Right lobe of liver (tissue), 6 donors: ENCODE measurements around the gene TBXT. TPM values are rescaled to one million over a fixed set of nuclear protein-coding genes. Genes with fewer than 3 reads are reported as not detected.

ENCODE experiments used
- ATAC-seq, 4 donors: fragments of 200-7000 bp; cut with Tn5 transposase; one replicate each; pipeline ENCODE4 v1.9.1; 2020; ENCODE audit warnings: mild to moderate bottlenecking in 4 of 4, moderate library complexity in 4 of 4
- DNase-seq, 3 donors: peaks; one replicate each; pipeline ENCODE4 v3.0.0-alpha.2; 2020
- H3K27ac ChIP-seq, 3 donors: fragments of 200-600 bp; one replicate each; pipeline ENCODE4 v1.8.0; 2022
- H3K27me3 ChIP-seq, 2 donors: fragments of 200-600 bp; one replicate each; pipeline ENCODE4 v1.8.0; 2022
- H3K36me3 ChIP-seq, 4 donors: fragments of 200-600 bp; sonication (generic) in 1 of 4; one replicate each; pipeline versions ENCODE4 v1.5.1 to v1.8.0; 2017 to 2022; ENCODE audit warnings: control low read depth in 1 of 4
- H3K4me1 ChIP-seq, 4 donors: fragments of 200-600 bp; sonication (generic) in 1 of 4; one replicate each; pipeline versions ENCODE4 v1.5.1 to v1.8.0; 2017 to 2022; ENCODE audit warnings: control low read depth in 1 of 4
- H3K4me3 ChIP-seq, 3 donors: fragments of 200-600 bp; one replicate each; pipeline ENCODE4 v1.8.0; 2022
- H3K9me3 ChIP-seq, 4 donors: fragments of 200-600 bp; sonication (generic) in 1 of 4; one replicate each; pipeline versions ENCODE4 v1.5.1 to v1.8.0; 2017 to 2022; ENCODE audit warnings: control low read depth in 1 of 4
- POLR2A ChIP-seq: fragments of 450-650 bp; IDR thresholded peaks from one replicate; pipeline ENCODE4 v1.6.1; 2017; ENCODE audit warnings: antibody characterized with exemption, mild to moderate bottlenecking
- WGBS: methylation state at CpG from one replicate; pipeline ENCODE4 v1.1.6; 2018; ENCODE audit warnings: low coverage, low lambda C conversion rate; ENCODE audit not compliant: insufficient coverage; ENCODE audit errors: missing lambda C conversion rate; 5-methylcytosine and 5-hydroxymethylcytosine counted together
- intact Hi-C, 2 donors: fragments of 100-400 bp; cut with DNase I; formaldehyde crosslinking; loops; one replicate each; pipeline versions ENCODE4 v1.11.2 to v1.14.1; 2022
- total RNA-seq, 6 experiments: library from RNA; depleted of rRNA in 2 of 6; stranded (reverse); fragments of >200 nt in 2 of 6; fragmentation: NEBNext Ultra II Directional in 3 of 6; extraction: Animal tissue kit (Norgen Biotek cat#: 25700) in 3 of 6; gene quantifications; one replicate each; pipeline versions ENCODE4 v1.1.0 to v1.2.4, GENCODE V29; 2016 to 2023
- TF ChIP-seq, protein P1 (sequence below), 4 donors: fragments of 200-600 bp in 3 of 4; fragments of 450-650 bp in 1 of 4; IDR thresholded peaks; one replicate each; pipeline versions ENCODE4 v1.5.1 to v1.8.0; 2016 to 2022; ENCODE audit warnings: antibody characterized with exemption in 4 of 4, mild to moderate bottlenecking in 2 of 4
- donor health status: DM: no; HTN: yes; CAD: no.
- donor health status: DM: no; HTN: no; CAD: no.
- donor health status: DM: no; HTN: no; CAD: no.
- donor health status: DM: no; HTN: yes; CAD: no.
- donor health status: DM: no; HTN: yes; CAD: no.

Gene TBXT
- total RNA-seq, 6 experiments from 2014 or later = not detected

DNA sequence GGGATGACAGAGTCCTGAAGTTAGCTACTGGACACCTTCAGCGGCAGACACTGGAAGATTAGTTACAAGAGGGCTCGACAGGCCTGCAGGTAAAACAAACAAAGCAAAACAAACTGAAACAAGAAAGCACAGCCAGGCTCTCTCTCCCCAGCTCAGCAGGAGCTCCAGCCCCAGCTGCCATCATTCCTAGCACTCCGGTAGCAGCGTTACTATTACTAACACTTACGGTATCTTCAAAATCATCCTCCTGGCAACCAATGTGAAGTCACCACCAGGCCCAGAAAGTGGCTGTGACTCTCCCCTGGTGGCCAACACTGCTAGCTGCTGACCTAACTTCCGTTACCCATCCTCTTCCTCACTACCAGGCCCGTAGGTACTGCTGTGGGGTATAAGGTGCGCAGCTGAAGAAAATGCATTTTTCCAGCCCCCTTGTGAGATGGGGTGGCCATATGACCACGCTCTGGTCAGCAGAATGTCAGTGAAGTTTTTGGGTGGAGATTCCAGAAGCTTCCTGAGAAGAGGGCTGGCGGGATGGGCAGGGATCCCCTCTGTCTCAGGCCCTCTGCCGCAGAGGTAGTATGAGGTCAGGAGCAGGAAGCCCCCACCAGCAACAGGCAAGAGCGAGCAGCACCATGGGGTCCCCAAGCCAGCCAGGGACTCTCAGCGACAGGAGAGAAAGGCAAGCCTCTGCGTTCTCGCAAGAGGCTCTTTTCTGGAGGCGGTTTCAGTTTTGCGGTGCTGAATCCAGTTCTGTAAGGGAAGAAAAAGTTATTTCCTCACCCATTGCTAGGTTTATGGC lies 37.4 kb upstream of the TBXT start:
- TF ChIP-seq, protein P1, sequence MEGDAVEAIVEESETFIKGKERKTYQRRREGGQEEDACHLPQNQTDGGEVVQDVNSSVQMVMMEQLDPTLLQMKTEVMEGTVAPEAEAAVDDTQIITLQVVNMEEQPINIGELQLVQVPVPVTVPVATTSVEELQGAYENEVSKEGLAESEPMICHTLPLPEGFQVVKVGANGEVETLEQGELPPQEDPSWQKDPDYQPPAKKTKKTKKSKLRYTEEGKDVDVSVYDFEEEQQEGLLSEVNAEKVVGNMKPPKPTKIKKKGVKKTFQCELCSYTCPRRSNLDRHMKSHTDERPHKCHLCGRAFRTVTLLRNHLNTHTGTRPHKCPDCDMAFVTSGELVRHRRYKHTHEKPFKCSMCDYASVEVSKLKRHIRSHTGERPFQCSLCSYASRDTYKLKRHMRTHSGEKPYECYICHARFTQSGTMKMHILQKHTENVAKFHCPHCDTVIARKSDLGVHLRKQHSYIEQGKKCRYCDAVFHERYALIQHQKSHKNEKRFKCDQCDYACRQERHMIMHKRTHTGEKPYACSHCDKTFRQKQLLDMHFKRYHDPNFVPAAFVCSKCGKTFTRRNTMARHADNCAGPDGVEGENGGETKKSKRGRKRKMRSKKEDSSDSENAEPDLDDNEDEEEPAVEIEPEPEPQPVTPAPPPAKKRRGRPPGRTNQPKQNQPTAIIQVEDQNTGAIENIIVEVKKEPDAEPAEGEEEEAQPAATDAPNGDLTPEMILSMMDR (IDR thresholded peaks at IDR 0.05) = no peak
- intact Hi-C loops = no loop called here
- 72% methylated on average over 13 of the region's 17 CpGs for WGBS
- Histone ChIP-seq H3K27me3 (no peaks in the 10 kb centered on the region), H3K4me1 (no peaks in the 10 kb centered on the region), H3K36me3 (no peaks in the 10 kb centered on the region), H3K27ac (no peak overlapping the region), H3K9me3 (no peaks in the 10 kb centered on the region), H3K4me3 (no peak overlapping the region)
- ATAC-seq = no peak
- no peak for DNase-seq

- DNase-seq (no peak), ATAC-seq (no peak)
- H3K4me1 ChIP-seq = no peaks in the 10 kb centered on the region
- H3K9me3 ChIP-seq = no peaks in the 10 kb centered on the region
- no peaks in the 10 kb centered on the region for H3K27me3 ChIP-seq
- no peak overlapping the region for H3K4me3 ChIP-seq
- no peak for TF ChIP-seq POLR2A
- TF ChIP-seq, protein P1 (IDR thresholded peaks at IDR 0.05) = no peak
- WGBS = 75% methylated on average over 9 of the region's 14 CpGs
- H3K36me3 ChIP-seq = no peaks in the 10 kb centered on the region
- intact Hi-C loops = no loop called here
- H3K27ac ChIP-seq = no peak overlapping the region
Measured at GRCh38 chr6:166203641-166204222, 36.1 kb upstream of the TBXT start.

DNA sequence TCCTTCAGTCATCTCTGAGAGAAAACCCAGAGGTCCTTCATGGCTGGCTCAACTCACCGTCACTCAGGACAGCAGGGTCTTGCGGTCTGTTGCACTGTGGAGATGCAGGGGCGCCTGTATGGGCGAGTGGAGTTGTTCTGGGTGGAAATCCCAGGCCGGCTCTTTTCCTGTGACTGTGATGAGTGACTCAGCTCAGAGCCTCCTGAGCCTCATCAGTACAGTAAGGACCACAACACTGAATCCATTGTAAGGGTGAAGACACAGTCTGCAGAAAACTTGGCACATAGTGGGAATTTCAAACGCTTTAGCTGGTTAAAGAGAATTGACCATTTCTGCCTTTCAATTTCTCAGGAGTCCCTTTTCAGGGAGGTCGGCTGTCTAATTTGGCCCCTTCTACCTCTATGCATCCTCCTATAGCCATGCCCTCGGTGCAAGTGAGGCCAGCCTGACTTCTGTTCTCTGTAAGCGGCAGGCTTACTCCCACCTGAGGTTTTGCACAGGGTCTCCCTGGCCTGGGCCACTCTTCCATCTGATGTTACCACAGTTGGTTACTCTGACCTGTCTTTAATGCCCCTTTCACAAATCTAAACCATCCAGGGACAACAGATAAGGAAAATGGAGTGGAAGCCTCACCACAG lies 35.5 kb upstream of the TBXT start:
- Histone ChIP-seq H3K4me3 (no peak overlapping the region), H3K27me3 (no peaks in the 10 kb centered on the region), H3K9me3 (no peaks in the 10 kb centered on the region), H3K4me1 (no peaks in the 10 kb centered on the region), H3K27ac (no peak overlapping the region), H3K36me3 (no peaks in the 10 kb centered on the region)
- TF ChIP-seq, protein P1 (IDR thresholded peaks at IDR 0.05) = no peak
- TF ChIP-seq POLR2A = no peak
- intact Hi-C loops = no loop called here
- DNase-seq (no peak), ATAC-seq (no peak)
- WGBS = 93% methylated on average over 3 of the region's 9 CpGs

GRCh38 chr6:166202321-166202733 lies 34.7 kb upstream of the TBXT start:
- no peaks in the 10 kb centered on the region for H3K27me3 ChIP-seq
- 83% methylated on average over 9 of the region's 9 CpGs for WGBS
- intact Hi-C loops = no loop called here
- H3K9me3 ChIP-seq = no peaks in the 10 kb centered on the region
- H3K4me1 ChIP-seq = no peaks in the 10 kb centered on the region
- TF ChIP-seq POLR2A = no peak
- TF ChIP-seq, protein P1 (IDR thresholded peaks at IDR 0.05) = no peak
- no peak overlapping the region for H3K4me3 ChIP-seq
- ATAC-seq = no peak
- DNase-seq = no peak
- no peak overlapping the region for H3K27ac ChIP-seq
- no peaks in the 10 kb centered on the region for H3K36me3 ChIP-seq
